Measurements from ENCODE around the gene SLC6A3. TPM values are rescaled to one million over a fixed set of nuclear protein-coding genes. Genes with fewer than 3 reads are reported as not detected.

Gene SLC6A3
- total RNA-seq, 1 experiment from 2014 or later: 0.74 TPM

- no peak overlapping the region for H3K4me3 Mint-ChIP-seq
- TF ChIP-seq USF2 (CRISPR knock-in tag; IDR thresholded peaks at IDR 0.05) (no peak), SOX15 (CRISPR knock-in tag; IDR thresholded peaks at IDR 0.05) (no peak), TEAD4 (CRISPR knock-in tag; IDR thresholded peaks at IDR 0.05) (no peak), ZNF219 (CRISPR knock-in tag; IDR thresholded peaks at IDR 0.05; ENCODE audit: borderline replicate concordance) (no peak), ZNF532 (CRISPR knock-in tag; IDR thresholded peaks at IDR 0.05; ENCODE audit: borderline replicate concordance) (no peak), ZNF281 (CRISPR knock-in tag; IDR thresholded peaks at IDR 0.05) (no peak), PRRX2 (CRISPR knock-in tag; IDR thresholded peaks at IDR 0.05) (no peak), STAT6 (CRISPR knock-in tag; conservative IDR thresholded peaks at IDR 0.05; ENCODE audit: low read depth) (no peak), ZNF138 (CRISPR knock-in tag; conservative IDR thresholded peaks at IDR 0.05) (no peak), E2F1 (CRISPR knock-in tag; IDR thresholded peaks at IDR 0.05) (no peak), ATF2 (CRISPR knock-in tag; IDR thresholded peaks at IDR 0.05; ENCODE audit: borderline replicate concordance, low read depth) (no peak), ZBTB21 (CRISPR knock-in tag; IDR thresholded peaks at IDR 0.05; ENCODE audit: borderline replicate concordance) (no peak), ZNF263 (CRISPR knock-in tag; IDR thresholded peaks at IDR 0.05; ENCODE audit: low read depth) (no peak), HMGXB4 (CRISPR knock-in tag; IDR thresholded peaks at IDR 0.05) (no peak), ATF1 (CRISPR knock-in tag; IDR thresholded peaks at IDR 0.05) (no peak), CREM (CRISPR knock-in tag; IDR thresholded peaks at IDR 0.05) (no peak), HMGA2 (CRISPR knock-in tag; IDR thresholded peaks at IDR 0.05) (no peak), FOXP1 (CRISPR knock-in tag; IDR thresholded peaks at IDR 0.05; ENCODE audit: borderline replicate concordance) (no peak), MLX (CRISPR knock-in tag; IDR thresholded peaks at IDR 0.05) (no peak), SP1 (CRISPR knock-in tag; conservative IDR thresholded peaks at IDR 0.05) (no peak)
- peaks cover 6% of the 10 kb centered on the region for H3K9me3 Mint-ChIP-seq
- ATAC-seq (no peak), DNase-seq (ENCODE audit: low spot score) (no peak)
- ChIA-PET POLR2A (no interaction called here), CTCF (interaction anchor here (1.7 kb wide), 1 partner anchor 85 kb away, joined by 8 read pairs; no protein-coding TSS in a partner anchor)
- peaks cover 2% of the 10 kb centered on the region; the same call in 1 of the 2 replicates for H3K36me3 Mint-ChIP-seq
- peaks cover 77% of the 10 kb centered on the region for H3K27me3 Mint-ChIP-seq (ENCODE audit: low read depth)
- no peak overlapping the region for H3K27ac Mint-ChIP-seq
- peaks cover 15% of the 10 kb centered on the region for H3K4me1 Mint-ChIP-seq
These were observed 61.9 kb downstream of the SLC6A3 start for GRCh38 chr5:1383344-1383743.
